ENCODE results near the gene DCUN1D2. TPM values are rescaled to one million over a fixed set of nuclear protein-coding genes. Genes with fewer than 3 reads are reported as not detected.
A peak's percentile ranks its signal among the peaks of the same experiment; 100 is the strongest.

DCUN1D2 gene
- total RNA-seq, 6 donors from 2014 or later: 10.1 to 53.4 (median 26.5) TPM

- H3K4me3 ChIP-seq: no peak overlapping the region
- DNase-seq (no peak), ATAC-seq (ENCODE audit: low FRiP score in 2 of 2) (no peak)
- H3K4me1 ChIP-seq: peaks cover 0 to 3% (median 0%) of the 10 kb centered on the region in 4 donors
- H3K27ac ChIP-seq: no peak overlapping the region
- TF ChIP-seq POLR2A (IDR thresholded peaks at IDR 0.05) (no peak), POLR2AphosphoS5 (IDR thresholded peaks at IDR 0.05) (no peak), CTCF (IDR thresholded peaks at IDR 0.05) (no peak), EP300 (IDR thresholded peaks at IDR 0.05) (no peak)
- peaks cover 17 to 54% (median 29%) of the 10 kb centered on the region in 4 donors for H3K36me3 ChIP-seq
- 84 to 86% methylated on average over 19 to 21 of the region's 21 CpGs for WGBS, 2 donors
- H3K27me3 ChIP-seq: no peaks in the 10 kb centered on the region
- H3K9me3 ChIP-seq: no peaks in the 10 kb centered on the region
These were observed 20.4 kb upstream of the DCUN1D2 start for GRCh38 chr13:113510871-113511270.

- DNase-seq (no peak), ATAC-seq (ENCODE audit: low FRiP score in 2 of 2) (no peak)
- no peak overlapping the region for H3K27ac ChIP-seq
- peaks cover 17 to 56% (median 28%) of the 10 kb centered on the region in 4 donors for H3K36me3 ChIP-seq
- no peak for TF ChIP-seq CTCF (IDR thresholded peaks at IDR 0.05)
- H3K27me3 ChIP-seq: no peaks in the 10 kb centered on the region
- WGBS, 2 donors: 74 to 85% methylated on average over 10 of the region's 10 CpGs
- H3K4me3 ChIP-seq: no peak overlapping the region
- peaks cover 0 to 3% (median 0%) of the 10 kb centered on the region in 4 donors for H3K4me1 ChIP-seq
- H3K9me3 ChIP-seq: no peaks in the 10 kb centered on the region
These were observed 19.5 kb upstream of the DCUN1D2 start for GRCh38 chr13:113509989-113510388.

GRCh38 chr13:113508521-113509254 lies 18.2 kb upstream of the DCUN1D2 start:
- Histone ChIP-seq H3K27me3 (no peaks in the 10 kb centered on the region), H3K36me3 (peaks cover 17 to 61% (median 35%) of the 10 kb centered on the region in 4 donors), H3K27ac (no peak overlapping the region), H3K9me3 (no peaks in the 10 kb centered on the region), H3K4me3 (no peak overlapping the region), H3K4me1 (peaks cover 0 to 3% (median 0%) of the 10 kb centered on the region in 4 donors)
- WGBS, 2 donors: 73 to 80% methylated on average over 14 to 17 of the region's 17 CpGs
- DNase-seq: peak in 1 of 2 donors; percentile 45
- TF ChIP-seq POLR2AphosphoS5 (IDR thresholded peaks at IDR 0.05): no peak
- no peak for TF ChIP-seq POLR2A (IDR thresholded peaks at IDR 0.05)
- TF ChIP-seq CTCF (IDR thresholded peaks at IDR 0.05): no peak
- TF ChIP-seq EP300 (IDR thresholded peaks at IDR 0.05): no peak
- ATAC-seq (ENCODE audit: low FRiP score in 2 of 2): peak; percentile 17 to 70

GRCh38 chr13:113507505-113508345 lies 17.2 kb upstream of the DCUN1D2 start:
- H3K27ac ChIP-seq: no peak overlapping the region
- 77 to 85% methylated on average over 20 to 21 of the region's 21 CpGs for WGBS, 2 donors
- peaks cover 0 to 3% (median 0%) of the 10 kb centered on the region in 4 donors for H3K4me1 ChIP-seq
- H3K9me3 ChIP-seq: no peaks in the 10 kb centered on the region
- H3K36me3 ChIP-seq: peaks cover 17 to 65% (median 37%) of the 10 kb centered on the region in 4 donors
- DNase-seq (no peak), ATAC-seq (ENCODE audit: low FRiP score in 2 of 2) (no peak)
- TF ChIP-seq POLR2A (IDR thresholded peaks at IDR 0.05): no peak
- H3K4me3 ChIP-seq: no peak overlapping the region
- no peaks in the 10 kb centered on the region for H3K27me3 ChIP-seq

- no peak for ATAC-seq (ENCODE audit: low FRiP score in 2 of 2)
- no peak overlapping the region for H3K4me3 ChIP-seq
- no peak for TF ChIP-seq POLR2A (IDR thresholded peaks at IDR 0.05)
- no peak for TF ChIP-seq POLR2AphosphoS5 (IDR thresholded peaks at IDR 0.05)
- no peak for TF ChIP-seq EP300 (IDR thresholded peaks at IDR 0.05)
- no peak for TF ChIP-seq CTCF (IDR thresholded peaks at IDR 0.05)
- H3K27ac ChIP-seq: no peak overlapping the region
- 89 to 91% methylated on average over 21 of the region's 21 CpGs for WGBS, 2 donors
- peaks cover 0 to 3% (median 0%) of the 10 kb centered on the region in 4 donors for H3K4me1 ChIP-seq
- H3K27me3 ChIP-seq: no peaks in the 10 kb centered on the region
- DNase-seq: no peak
- H3K36me3 ChIP-seq: peaks cover 17 to 69% (median 42%) of the 10 kb centered on the region in 4 donors
- H3K9me3 ChIP-seq: no peaks in the 10 kb centered on the region
These were observed 16.4 kb upstream of the DCUN1D2 start for GRCh38 chr13:113506871-113507388.

Data from upper lobe of left lung (tissue), 6 donors.